GM12878 (cell line): Measurements from ENCODE around the gene OPRM1.

Source experiments
- WRNIP1 ChIP-seq: IDR thresholded peaks from 2 replicates; pipeline ENCODE4 v1.6.1; 2011; ENCODE audit warnings: low read depth, low read length, improper control_type of control experiment, borderline replicate concordance
- ZNF274 ChIP-seq: IDR thresholded peaks from one replicate; pipeline ENCODE4 v1.8.0; 2011; ENCODE audit not compliant: insufficient read length, insufficient read depth
- TF ChIP-seq, protein P1 (sequence below), 3 experiments: IDR thresholded peaks in 2 of 3; conservative IDR thresholded peaks in 1 of 3; 2 replicates each; pipeline ENCODE4 v1.5.1; 2011; ENCODE audit warnings: low read depth in 3 of 3, low read length in 3 of 3, mild to moderate bottlenecking in 3 of 3, control low read depth in 2 of 3, moderate library complexity in 2 of 3, inconsistent platforms in 1 of 3, mixed read lengths in 1 of 3; ENCODE audit not compliant: control insufficient read depth in 2 of 3, insufficient read depth in 1 of 3; ENCODE audit errors: extremely low read depth in 1 of 3

- TF ChIP-seq, protein P1, sequence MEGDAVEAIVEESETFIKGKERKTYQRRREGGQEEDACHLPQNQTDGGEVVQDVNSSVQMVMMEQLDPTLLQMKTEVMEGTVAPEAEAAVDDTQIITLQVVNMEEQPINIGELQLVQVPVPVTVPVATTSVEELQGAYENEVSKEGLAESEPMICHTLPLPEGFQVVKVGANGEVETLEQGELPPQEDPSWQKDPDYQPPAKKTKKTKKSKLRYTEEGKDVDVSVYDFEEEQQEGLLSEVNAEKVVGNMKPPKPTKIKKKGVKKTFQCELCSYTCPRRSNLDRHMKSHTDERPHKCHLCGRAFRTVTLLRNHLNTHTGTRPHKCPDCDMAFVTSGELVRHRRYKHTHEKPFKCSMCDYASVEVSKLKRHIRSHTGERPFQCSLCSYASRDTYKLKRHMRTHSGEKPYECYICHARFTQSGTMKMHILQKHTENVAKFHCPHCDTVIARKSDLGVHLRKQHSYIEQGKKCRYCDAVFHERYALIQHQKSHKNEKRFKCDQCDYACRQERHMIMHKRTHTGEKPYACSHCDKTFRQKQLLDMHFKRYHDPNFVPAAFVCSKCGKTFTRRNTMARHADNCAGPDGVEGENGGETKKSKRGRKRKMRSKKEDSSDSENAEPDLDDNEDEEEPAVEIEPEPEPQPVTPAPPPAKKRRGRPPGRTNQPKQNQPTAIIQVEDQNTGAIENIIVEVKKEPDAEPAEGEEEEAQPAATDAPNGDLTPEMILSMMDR (IDR thresholded peaks at IDR 0.05 in 2 of 3, conservative IDR thresholded peaks at IDR 0.05 in 1 of 3; ENCODE audit: control insufficient read depth in 2 of 3, extremely low read depth in 1 of 3, insufficient read depth in 1 of 3, low read depth in 3 of 3, low read length in 3 of 3): peak; percentile 55 to 73 (median 64)
- TF ChIP-seq WRNIP1 (no peak), ZNF274 (no peak)
These were observed 117.3 kb downstream of the OPRM1 start for GRCh38 chr6:154156135-154156896.
